Stimulated activated CD4-positive, alpha-beta T cell treated with anti-CD3 and anti-CD28 coated beads, Interleukin-12 subunit alpha, Interleukin-12 subunit beta, amount 100 ng/mL, for 4 hours (primary cell): ENCODE data around the gene CCDC3.

Source experiments
- DNase-seq: peaks from one replicate; pipeline ENCODE4 v3.0.0-alpha.2; 2020

The CCDC3 gene

DNA sequence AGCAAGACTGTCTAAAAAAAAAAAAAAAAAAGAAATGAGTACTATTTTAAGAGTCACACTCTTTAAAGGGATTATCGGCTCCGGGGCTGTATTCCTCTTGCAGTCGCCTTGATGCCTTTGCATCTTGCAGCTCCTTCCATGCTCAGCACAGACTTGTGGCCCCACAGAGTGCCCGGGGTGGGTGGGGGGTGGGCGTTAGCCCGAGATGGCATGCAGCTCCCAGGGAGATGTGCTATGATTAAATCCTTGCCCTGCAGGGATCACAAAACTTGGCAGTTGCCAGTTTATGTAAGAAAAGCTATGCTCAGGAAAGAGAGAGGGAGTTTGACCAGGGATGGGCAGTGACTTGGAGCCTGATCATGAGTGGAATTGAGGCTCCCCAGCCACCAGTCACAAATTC lies 81.9 kb downstream of the CCDC3 start:
- DNase-seq: no peak

DNA sequence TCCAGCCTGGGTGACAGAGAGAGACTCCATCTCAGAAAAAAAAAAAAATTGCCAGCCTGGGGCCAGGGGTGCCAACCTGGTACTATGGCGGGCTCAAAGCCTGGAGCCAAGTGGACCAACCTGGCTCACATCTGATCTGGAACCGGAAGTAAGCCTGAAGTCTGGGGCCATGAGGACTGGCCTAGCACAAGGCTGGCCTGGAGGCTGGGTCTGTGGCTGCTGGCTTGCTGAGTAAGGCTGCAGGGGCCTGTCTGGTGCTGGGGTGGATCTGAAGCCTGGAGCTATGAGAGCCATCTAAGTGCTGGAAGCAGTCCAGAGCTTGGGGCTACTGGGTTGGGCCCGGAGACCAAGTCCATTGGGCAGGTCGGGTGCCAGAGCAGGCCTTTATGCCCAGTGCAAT lies 84.9 kb downstream of the CCDC3 start:
- DNase-seq: no peak

DNA sequence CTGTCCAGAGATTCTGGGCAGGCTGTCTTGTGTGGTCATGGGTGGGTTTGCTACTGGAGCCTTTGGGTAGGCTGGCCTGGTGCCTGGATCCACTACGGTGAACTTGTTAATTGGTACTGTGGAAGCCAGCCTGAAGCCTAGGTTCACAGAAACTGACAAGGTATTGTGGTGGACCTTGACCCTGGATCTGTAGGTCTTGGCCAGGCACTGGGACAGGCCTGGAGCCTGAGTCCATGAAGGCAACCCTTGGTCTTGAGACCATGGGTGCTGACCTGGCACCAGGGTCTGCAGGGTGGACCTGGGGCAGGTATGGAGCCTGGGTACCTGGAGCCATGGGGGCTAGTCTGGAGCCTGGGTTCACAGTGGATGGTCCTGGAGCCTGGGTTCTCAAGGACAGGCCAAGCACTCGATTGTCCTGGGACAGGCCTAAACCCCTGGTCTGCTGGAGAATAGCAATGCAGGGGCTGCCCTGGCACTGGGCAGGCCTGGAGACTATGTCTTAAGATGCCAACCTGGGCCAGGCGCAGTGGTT lies 85.8 kb downstream of the CCDC3 start:
- DNase-seq: no peak

DNA sequence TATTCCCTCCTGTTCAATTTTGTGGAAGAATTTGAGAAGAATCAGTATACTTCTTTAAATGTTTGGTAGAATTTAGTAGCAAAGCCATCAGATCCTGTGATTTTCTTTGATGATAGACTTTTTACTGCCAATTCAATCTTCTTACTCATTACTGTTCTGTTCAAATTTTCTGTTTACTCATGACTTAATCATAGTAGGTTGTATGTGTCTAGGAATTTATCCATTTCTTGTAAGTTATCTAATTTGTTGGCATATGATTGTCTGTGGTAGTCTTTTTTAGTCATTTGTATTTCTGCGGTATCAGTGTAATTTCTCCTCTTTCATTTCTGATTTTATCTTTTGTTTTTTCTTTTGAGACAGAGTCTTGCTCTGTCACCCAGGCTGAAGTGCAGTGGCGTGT lies 87.4 kb downstream of the CCDC3 start:
- no peak for DNase-seq

DNA sequence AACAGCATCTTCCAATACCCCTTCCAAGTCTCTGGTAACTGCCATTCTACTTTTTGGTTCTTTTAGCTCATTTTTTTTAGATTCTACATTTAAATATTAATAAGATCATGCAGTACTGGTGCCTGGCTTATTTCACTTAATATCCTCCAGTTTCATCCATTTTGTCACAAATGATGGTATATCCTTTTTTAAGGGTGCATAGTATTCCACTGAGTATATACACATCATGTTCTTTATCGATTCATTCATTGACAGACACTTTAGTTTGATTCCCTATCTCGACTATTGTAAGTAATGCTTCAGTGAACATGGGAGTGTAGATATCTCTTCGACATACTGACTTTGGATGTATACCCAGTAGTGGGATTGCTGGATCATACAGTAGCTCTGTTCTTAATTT lies 89.7 kb downstream of the CCDC3 start:
- DNase-seq: no peak

DNA sequence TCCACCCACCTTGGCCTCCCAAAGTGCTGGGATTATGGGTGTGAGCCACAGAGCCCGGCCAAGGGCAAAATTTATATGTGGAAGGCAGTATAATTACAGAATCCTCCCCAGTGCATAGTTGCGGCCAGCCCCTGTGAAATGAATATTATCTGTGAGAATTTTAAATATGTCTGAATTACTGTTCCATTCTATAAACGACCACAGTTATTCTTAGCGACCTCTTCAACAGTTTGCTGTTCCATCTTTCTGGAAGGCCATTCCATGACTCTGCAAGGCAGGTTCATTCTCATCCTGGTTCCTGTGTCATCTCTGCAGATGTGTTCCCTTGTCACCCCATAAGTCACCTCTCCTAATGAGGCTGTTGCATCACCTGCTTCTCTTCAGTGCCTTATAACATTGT lies 90.7 kb downstream of the CCDC3 start:
- no peak for DNase-seq

DNA sequence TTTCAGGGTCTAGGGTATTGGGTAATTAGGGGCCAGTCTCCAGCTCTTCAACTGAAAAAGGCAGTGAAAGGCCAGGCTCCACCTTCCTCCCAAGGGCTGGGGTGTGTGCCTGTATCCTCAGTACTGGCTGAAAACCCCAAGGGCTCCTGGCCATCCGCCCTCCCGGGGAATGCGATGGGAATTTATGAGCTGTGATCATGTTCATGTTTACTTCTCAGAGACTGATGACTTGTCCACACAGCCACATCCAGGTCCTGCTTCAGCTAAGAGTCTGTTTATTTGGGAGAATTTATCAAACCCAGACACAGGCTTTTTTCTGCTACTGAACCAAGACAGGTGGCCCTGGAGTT lies 91.7 kb downstream of the CCDC3 start:
- DNase-seq: no peak

DNA sequence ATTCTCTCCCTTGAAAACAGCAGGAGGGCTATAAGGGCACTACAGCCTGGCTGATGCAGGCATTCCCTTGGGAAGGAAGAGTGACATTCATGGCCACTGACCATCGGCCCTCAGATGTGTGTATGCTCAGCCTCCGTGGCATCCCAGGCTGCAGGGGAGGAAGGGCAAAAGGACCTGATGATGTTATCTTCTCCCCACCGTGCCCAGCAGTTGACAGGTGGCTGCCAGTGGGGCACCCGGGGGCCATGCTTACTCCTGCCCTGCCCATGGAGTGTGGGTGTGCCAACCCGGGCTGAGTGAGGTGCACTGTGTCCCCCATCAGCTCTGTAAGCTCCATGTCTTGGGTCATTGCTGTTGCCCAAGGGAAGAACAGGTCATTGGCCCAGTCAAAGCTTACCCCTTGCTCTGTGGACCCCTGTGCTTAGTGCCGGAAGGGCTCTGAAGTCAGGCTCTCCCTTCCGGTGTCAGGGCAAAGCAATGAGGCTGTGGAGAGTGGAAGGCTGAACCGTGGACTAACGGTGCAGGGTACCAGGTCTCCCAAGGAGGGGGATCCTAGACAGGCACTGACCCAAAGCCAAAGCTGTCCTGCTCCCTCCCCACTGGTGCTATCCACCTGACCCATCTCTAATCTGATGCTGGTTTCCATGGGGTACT lies 92.2 kb downstream of the CCDC3 start:
- DNase-seq: no peak

DNA sequence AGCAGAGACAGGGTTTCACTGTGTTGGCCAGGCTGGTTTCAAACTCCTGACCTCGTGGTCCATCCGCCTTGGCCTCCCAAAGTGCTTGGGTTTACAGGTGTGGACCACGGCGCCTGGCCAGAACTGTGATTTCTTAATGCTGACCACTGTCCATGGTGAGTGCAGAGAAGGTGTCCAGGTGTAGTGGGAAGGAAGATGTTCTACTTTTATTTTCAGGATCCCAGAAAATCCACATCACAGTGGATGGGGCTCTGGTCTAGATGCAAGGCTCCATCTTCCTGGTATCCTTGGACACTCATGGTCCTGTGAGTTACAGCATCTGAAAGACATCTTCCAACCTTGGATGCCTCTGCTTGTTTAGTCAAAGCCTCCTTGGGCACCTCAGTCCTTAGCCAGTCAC lies 92.7 kb downstream of the CCDC3 start:
- DNase-seq: no peak

DNA sequence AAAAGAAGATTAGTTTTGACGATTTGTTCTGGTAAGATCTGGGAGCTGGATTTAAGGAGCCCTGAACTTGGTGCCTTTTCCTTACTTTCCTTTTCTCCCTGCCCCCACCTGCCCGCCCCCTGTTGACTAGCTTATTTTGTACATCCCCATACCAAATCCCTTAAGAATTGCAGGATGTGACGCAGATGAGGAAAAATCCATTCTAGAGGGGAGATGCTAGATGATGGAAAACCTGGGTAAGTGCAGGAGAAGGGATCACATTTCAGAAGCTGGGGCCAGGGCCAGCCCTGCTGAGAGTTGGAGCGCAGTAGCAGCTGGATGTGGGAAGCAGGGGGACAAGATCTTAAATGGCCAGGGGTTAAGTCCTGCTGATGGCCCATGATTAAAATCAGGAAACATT lies 93.9 kb downstream of the CCDC3 start:
- DNase-seq: no peak

DNA sequence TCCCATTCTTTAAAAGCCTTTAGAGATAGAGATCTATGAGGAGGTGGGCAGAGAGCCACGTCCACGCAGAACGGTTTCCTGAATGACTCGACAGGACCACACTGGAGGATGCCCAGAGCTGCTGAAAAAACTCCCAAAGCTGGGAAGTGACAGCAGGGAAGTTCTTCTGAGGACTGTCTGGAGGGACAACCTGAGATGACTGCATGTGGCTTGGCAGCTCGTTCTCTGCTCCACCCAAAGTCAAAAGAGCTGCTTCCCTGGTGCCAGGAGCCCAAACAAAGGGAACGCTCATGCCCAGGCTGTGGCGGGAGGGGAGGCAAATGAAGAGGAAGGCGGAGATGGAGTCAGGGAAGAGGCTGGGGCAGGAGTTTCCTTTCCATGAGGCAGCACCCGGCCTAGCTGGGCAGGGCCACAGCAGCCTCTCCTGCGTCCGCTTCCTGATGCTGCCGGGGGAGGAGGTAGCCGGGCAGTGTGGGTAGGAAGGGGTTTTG lies 95.4 kb downstream of the CCDC3 start:
- DNase-seq: no peak

DNA sequence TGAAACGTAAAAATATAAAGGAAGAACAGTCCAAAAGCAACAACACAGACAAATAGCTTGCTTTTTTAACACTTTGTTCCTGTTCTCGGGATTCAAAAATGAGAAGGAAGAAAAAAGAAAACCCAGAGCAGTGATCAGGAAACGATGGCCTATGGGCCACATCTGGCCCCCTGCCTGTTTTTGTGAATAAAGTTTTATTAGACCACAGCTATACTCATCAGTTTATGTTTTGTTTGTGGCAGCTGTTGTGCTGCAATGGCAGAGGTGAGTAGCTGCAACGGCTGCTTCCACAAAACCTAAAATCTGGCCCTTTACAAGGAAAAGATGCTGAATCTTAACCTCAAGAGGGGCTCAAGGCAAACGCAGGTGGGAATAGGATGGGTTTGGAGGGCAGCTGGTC lies 96.4 kb downstream of the CCDC3 start:
- no peak for DNase-seq

DNA sequence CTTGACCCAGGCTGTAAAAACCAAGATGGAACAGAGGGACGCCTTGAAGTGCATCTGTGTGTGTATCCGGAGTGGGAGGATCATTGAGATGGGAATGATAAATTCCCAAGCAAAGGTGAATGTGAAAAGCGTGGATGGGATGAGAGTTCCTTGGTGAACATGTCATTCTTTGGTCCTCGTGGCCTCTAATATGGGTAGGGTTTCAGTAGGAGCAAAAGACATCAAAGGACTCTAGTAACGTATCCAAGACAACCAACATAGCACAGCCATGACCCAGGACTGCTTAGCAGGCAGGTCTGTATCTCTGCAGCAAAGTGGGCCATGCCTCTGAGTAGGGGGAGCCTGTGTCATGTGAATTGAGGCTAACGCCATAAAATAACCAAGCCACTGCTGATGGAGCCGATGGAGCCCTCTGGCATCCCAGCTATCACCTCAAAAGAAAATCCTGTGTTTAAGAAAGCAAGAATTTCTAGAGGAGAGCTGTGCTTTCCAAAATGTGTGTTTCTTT lies 98.6 kb downstream of the CCDC3 start:
- DNase-seq: no peak

DNA sequence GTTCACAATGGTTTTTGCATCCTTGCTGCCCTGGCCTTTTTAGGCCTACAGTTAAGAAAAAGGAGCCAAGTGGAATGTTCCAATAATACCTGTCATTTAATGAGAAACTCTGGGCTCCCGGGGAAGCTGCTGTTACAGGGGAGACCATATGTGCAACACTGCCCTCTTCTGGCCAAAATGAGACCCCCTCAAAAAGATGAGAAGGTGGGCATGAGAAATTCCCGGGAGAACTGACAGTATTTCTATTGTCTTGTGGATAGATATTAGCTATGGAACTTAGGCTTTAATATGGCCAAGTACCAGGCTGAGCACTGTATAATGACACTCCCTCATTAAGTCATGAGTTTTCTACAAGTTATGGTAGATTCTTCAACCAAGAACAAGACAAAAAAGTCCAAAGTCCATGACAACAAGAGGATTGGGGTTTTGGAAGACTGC lies 99.4 kb downstream of the CCDC3 start:
- peak; percentile 22 for DNase-seq

DNA sequence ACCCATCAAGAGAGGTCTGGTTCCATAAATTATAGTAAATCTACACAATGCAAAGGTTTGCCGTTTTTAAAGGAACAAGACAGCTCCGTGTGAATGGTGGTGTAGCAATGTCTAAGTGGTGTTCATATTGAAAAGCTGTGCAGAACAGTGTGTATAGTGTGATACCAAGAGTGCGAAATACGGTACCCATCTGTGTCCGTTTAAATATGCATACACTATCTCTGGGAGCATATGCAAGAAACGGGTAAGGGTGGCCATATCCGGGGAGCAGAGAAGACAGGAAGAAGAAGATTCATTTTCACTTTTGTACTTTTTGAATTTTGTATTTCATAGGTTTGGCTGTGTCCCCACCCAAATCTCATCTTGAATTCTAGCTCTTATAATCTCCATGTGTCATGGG lies 102.0 kb downstream of the CCDC3 start:
- DNase-seq: no peak

DNA sequence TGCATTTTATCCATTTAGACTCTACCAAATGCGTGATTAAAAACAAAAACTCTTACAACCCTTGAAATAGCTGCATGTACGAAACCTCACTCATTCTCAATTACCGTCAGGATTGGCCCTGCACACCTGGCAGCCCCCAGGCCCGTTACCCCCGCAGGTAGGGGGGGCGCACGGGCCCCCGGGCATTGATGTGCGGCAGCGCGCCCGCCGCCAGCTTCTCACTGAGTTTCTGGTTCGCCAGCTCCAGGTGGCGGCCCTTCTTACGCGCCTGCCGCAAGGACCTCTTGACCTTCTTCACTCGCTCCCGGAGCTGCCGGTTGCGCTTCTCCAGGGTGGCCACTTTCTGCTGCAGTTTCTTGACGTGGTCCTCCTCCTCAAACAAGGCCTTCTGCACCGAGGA lies 103.2 kb downstream of the CCDC3 start:
- DNase-seq: no peak

DNA sequence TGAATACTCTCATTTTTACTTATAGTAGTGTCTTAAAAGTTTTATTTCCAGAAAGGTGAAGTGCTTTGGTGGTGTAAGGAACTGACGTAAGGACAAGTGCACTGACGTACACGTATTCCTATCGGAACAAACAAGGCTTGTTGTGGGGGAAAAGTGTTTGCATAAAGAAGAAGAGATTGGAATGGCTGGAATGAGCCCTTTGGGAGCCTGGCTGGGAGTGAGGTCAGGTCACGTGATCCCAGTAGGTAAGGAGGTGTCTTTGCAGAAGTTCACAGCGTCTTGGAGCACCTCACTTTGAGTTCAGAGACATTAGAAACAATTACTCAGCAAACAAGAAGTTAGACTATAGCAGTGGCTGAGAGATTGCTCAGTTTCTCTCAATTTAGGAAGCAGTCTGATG lies 104.2 kb downstream of the CCDC3 start:
- DNase-seq: no peak

DNA sequence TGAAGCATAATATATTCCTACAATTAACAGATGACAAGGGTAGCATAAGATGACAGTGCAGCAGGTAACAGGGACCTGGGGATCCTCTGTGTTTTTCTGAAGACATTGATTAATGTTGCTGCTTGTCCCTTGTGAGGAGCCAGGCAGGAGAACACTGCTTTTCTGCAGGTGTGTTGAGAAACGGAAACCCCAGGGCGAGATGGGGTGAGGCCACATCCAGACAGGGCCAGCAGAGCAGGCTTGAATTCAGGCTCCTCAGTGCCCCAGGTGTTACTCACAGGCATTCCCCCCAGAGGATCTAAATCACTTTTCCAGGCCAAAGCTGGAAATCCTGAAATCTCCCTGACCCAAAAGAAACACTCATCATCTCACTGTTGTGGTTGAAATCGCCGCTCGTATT lies 105.3 kb downstream of the CCDC3 start:
- DNase-seq: no peak

DNA sequence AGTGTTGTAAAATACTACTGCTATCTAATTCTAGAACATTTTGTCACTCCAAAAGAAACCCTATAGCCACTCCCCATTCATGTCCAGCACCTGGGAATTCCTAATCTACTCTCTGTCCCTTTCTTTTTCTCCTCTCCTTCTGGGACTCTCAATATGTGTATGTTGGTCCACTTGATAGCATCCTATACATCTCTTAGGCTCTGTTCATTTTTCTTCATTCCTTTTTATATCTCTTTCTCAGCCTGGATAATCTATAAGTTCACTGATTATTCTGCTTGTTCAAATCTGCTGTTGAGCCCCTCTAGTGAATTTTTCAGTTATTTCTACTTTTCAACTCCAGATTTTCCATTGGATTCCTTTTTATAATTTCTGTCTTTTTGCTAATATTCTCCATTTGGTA lies 108.6 kb downstream of the CCDC3 start:
- no peak for DNase-seq

DNA sequence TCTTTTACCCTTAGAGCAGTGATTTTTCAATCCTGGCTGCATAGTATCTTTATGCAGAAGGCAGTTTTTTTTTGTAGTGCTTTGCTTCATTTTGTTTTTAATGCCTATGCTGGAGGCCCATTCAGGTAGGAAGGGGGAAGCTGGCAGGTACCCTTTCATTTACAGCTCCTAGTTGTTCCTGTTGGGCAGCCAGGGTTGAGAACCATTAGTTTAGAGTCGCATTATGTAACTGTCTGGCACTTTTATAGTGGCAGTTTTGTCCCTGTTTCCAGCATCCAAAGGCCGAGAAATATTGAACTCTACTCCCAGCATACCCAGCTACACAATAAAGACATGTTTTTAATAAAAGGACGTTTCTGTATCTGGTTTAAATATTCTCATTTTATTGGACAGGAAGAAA lies 110.6 kb downstream of the CCDC3 start:
- DNase-seq: no peak

DNA sequence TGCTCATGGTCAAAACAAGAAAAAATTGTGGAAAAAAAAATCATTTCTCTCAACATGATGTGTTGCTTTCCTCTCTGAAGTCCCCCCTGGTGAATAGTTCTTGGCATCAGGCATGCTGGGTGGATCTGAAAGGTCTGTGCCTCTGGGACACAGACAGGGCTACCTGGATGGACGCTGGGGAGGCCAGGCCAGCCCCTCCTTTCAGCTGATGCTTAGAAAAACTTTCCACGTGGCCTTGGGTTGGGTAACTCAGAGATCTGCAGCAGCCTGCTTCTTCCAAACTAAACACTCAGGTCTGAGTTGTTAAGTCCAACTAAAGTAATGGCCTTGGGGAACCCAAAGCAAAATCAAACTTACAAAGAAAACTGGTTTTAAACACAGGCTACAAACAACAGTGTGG lies 113.0 kb downstream of the CCDC3 start:
- no peak for DNase-seq

DNA sequence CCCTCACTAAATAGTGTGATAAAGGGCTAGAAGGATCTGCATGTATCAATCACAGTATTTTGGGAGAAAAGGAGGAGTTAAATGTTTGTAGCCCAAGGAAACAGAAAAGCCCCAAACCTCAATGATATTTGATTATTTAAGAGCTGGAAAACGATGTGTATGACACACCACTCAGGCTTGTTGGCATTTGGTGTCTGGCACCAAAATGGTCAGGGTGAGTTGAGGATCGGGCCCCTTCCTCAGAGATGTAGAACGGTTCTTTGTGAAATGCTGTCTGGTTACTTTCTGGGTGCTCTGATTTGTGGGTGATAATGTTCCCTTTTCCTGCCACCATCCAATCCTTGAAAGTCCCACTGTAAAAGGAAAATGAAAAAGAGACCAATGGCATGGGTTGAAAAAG lies 113.7 kb downstream of the CCDC3 start:
- DNase-seq: no peak

DNA sequence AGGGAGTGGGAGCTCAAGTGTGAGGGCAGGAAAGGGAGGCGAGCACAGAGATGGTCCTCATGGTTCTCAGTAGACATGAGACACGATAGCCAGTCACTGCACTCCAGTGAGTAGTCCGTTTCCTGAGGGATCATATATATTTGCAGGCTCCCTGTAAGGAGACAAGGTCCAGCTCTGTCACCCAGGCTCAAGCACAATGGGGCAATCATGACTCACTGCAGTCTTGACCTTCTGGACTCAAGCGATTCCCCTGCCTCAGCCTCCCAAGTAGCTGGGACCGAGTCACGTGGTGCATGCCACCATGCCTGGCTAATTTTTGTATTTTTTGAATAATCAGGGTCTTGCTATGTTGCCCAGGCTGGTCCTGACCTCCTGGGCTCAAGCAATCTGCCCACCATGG lies 116.7 kb downstream of the CCDC3 start:
- no peak for DNase-seq

DNA sequence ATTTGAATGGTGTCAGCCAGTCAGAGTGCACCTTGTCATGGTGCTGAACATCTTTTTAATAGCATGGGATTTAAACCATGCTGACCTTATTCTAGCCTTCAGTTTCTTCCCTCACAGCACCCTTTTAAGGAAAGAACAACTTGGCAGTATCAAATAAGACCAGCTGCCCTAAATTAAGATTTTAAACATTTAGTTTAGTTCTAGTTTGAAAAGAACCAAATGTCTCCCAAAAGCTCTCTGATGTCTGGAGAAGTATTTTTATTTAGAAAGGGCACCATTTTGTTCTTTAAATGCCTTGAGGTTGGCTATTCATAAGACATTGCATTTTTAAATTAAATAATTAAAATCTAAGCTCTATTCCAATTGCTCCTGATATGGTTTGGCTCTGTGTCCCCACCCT lies 121.1 kb downstream of the CCDC3 start:
- DNase-seq: no peak

DNA sequence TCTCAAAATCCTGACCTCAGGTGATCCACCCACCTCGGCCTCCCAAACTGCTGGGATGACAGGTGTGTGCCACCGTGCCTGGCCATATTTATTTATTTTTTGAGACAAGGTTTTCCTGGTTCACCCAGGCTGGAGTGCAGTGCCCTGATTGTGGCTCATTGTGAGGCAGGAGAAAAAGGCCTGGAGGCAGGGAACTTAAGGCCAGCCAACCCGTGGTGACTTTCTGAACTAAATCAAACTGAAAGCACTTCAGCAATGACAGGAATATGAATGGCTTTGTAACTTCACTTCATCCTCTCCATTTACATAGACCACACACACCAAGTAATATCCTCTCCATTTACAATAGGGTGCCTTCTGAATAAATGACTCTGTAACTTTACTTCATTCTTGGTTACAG lies 124.4 kb downstream of the CCDC3 start:
- DNase-seq: no peak
